Choroid plexus epithelial cell (primary cell): Measurements from ENCODE around the gene BABAM1.
A peak's percentile ranks its signal among the peaks of the same experiment; 100 is the strongest.

Source experiments
- DNase-seq: peaks from one replicate; pipeline ENCODE4 v3.0.0-alpha.2; 2010; ENCODE audit warnings: low read depth
- H3K4me3 ChIP-seq: 2 replicates; pipeline ENCODE4 v1.5.1; 2011; ENCODE audit warnings: low read depth, mild to moderate bottlenecking, control low read depth, low read length, moderate library complexity
- CTCF ChIP-seq: conservative IDR thresholded peaks from 2 replicates; pipeline ENCODE4 v1.5.1; 2011; ENCODE audit warnings: low read depth, mild to moderate bottlenecking, control low read depth, inconsistent platforms, low read length, moderate library complexity

Gene BABAM1

GRCh38 chr19:17249887-17250548 is 17.2 kb upstream of the BABAM1 start:
- no peak for DNase-seq
- TF ChIP-seq CTCF: no peak
- H3K4me3 ChIP-seq: no peak overlapping the region

- DNase-seq: no peak
- no peak overlapping the region for H3K4me3 ChIP-seq
- TF ChIP-seq CTCF: no peak
These were observed 12.6 kb upstream of the BABAM1 start for GRCh38 chr19:17254636-17255035.

GRCh38 chr19:17255150-17255621 is 12.1 kb upstream of the BABAM1 start:
- TF ChIP-seq CTCF: no peak
- H3K4me3 ChIP-seq: no peak overlapping the region
- peak; percentile 68 for DNase-seq

GRCh38 chr19:17256130-17256529 is 11.1 kb upstream of the BABAM1 start:
- DNase-seq: no peak
- no peak for TF ChIP-seq CTCF
- no peak overlapping the region for H3K4me3 ChIP-seq

- TF ChIP-seq CTCF: no peak
- peak; percentile 47 for DNase-seq
- no peak overlapping the region for H3K4me3 ChIP-seq
These were observed 8.0 kb upstream of the BABAM1 start for GRCh38 chr19:17259118-17259780.

GRCh38 chr19:17259934-17260333 is 7.3 kb upstream of the BABAM1 start:
- TF ChIP-seq CTCF: no peak
- H3K4me3 ChIP-seq: no peak overlapping the region
- DNase-seq: no peak
